H1 (cell line): ENCODE results near the gene PSME1.

Source experiments
- CBX5 ChIP-seq: fragments of 300-800, 300-1000 bp; sonication (generic); IDR thresholded peaks from 2 replicates; pipeline ENCODE4 v1.7.1; 2016; ENCODE audit warnings: antibody characterized with exemption, low read length, low read depth
- CHD2 ChIP-seq: IDR thresholded peaks from 2 replicates; pipeline ENCODE4 v1.6.1; 2012; ENCODE audit warnings: low read length, improper control_type of control experiment
- CREB1 ChIP-seq: IDR thresholded peaks from 2 replicates; pipeline ENCODE4 v1.6.1; 2012; ENCODE audit warnings: inconsistent platforms
- CTCF ChIP-seq, 3 experiments: IDR thresholded peaks; 1 replicate in 2 of 3; 2 replicates in 1 of 3; pipeline versions ENCODE4 v1.5.1 to v1.6.1; 2011; ENCODE audit warnings: low read length in 3 of 3, mild to moderate bottlenecking in 3 of 3, inconsistent platforms in 2 of 3, low read depth in 1 of 3, moderate library complexity in 1 of 3; ENCODE audit not compliant: insufficient read depth in 1 of 3; ENCODE audit errors: control extremely low read depth in 1 of 3
- EP300 ChIP-seq, 2 experiments: IDR thresholded peaks; 1 replicate in 1 of 2; 2 replicates in 1 of 2; pipeline ENCODE4 v1.6.1; 2011 to 2012; ENCODE audit warnings: low read depth in 2 of 2, low read length in 2 of 2, mild to moderate bottlenecking in 2 of 2, borderline replicate concordance in 1 of 2, inconsistent platforms in 1 of 2, moderate library complexity in 1 of 2
- HDAC2 ChIP-seq, 2 experiments: fragments of 300-600 bp in 1 of 2; sonication (generic) in 1 of 2; IDR thresholded peaks; 2 replicates each; pipeline ENCODE4 v1.6.1; 2011 to 2012; ENCODE audit warnings: low read depth in 2 of 2, low read length in 2 of 2, mild to moderate bottlenecking in 2 of 2, moderate library complexity in 2 of 2, borderline replicate concordance in 1 of 2, inconsistent platforms in 1 of 2
- POLR2A ChIP-seq, 2 experiments: IDR thresholded peaks; 1 replicate in 1 of 2; 2 replicates in 1 of 2; pipeline ENCODE4 v1.6.1; 2011; ENCODE audit warnings: low read depth in 2 of 2, low read length in 2 of 2, mild to moderate bottlenecking in 2 of 2; ENCODE audit errors: control extremely low read depth in 1 of 2
- POLR2AphosphoS5 ChIP-seq: IDR thresholded peaks from 2 replicates; pipeline ENCODE4 v1.6.1; 2011; ENCODE audit warnings: low read depth, low read length
- RAD21 ChIP-seq, 2 experiments: IDR thresholded peaks in 1 of 2; conservative IDR thresholded peaks in 1 of 2; 2 replicates each; pipeline ENCODE4 v1.6.1; 2011; ENCODE audit warnings: low read depth in 2 of 2, low read length in 2 of 2, improper control_type of control experiment in 1 of 2, inconsistent platforms in 1 of 2, mild to moderate bottlenecking in 1 of 2, moderate library complexity in 1 of 2
- SIRT6 ChIP-seq: IDR thresholded peaks from one replicate; pipeline ENCODE4 v1.7.1; 2012; ENCODE audit warnings: low read length, inconsistent platforms
- TAF1 ChIP-seq: IDR thresholded peaks from 2 replicates; pipeline ENCODE4 v1.6.1; 2011; ENCODE audit warnings: mild to moderate bottlenecking, low read depth, low read length
- TAF7 ChIP-seq: optimal IDR thresholded peaks from 2 replicates; pipeline ENCODE3; 2011; ENCODE audit warnings: low read depth, mild to moderate bottlenecking, inconsistent platforms, low read length, moderate library complexity, borderline replicate concordance

- TF ChIP-seq EP300 (IDR thresholded peaks at IDR 0.05; ENCODE audit: borderline replicate concordance in 1 of 2, low read depth in 2 of 2, low read length in 2 of 2) = no peak
- 0 out of 2 replicates have a peak, but pooled peaks have one; percentile 12 for TF ChIP-seq TAF1
- no peak for TF ChIP-seq CTCF (IDR thresholded peaks at IDR 0.05; ENCODE audit: control extremely low read depth in 1 of 3, insufficient read depth in 1 of 3, low read depth in 1 of 3, low read length in 3 of 3)
- TF ChIP-seq CBX5 = no peak
- TF ChIP-seq TAF7 = no peak
- TF ChIP-seq SIRT6 = no peak
- no peak; a peak in 1 of 4 replicates for TF ChIP-seq HDAC2 (IDR thresholded peaks at IDR 0.05; ENCODE audit: borderline replicate concordance in 1 of 2, low read depth in 2 of 2, low read length in 2 of 2)
- TF ChIP-seq POLR2A (IDR thresholded peaks at IDR 0.05; ENCODE audit: control extremely low read depth in 1 of 2, low read depth in 2 of 2, low read length in 2 of 2) = peak; percentile 37 to 38; a peak in 1 of 3 replicates
- peak; percentile 34; the same call in 1 of the 2 replicates for TF ChIP-seq POLR2AphosphoS5
- TF ChIP-seq CREB1 = no peak
- TF ChIP-seq RAD21 (IDR thresholded peaks at IDR 0.05 in 1 of 2, conservative IDR thresholded peaks at IDR 0.05 in 1 of 2; ENCODE audit: low read depth in 2 of 2, low read length in 2 of 2) = no peak
- TF ChIP-seq CHD2 = peak; percentile 34; the same call in 1 of the 2 replicates
Observed at GRCh38 chr14:24135834-24136683, at the start of gene PSME1.
